ENCODE data around the gene PRRT3.
"Not testable (repeated sequence)": the region's sequence is repeated elsewhere in the genome, so short reads cannot be mapped to it uniquely, and the experiment has no call there.

Gene PRRT3

DNA sequence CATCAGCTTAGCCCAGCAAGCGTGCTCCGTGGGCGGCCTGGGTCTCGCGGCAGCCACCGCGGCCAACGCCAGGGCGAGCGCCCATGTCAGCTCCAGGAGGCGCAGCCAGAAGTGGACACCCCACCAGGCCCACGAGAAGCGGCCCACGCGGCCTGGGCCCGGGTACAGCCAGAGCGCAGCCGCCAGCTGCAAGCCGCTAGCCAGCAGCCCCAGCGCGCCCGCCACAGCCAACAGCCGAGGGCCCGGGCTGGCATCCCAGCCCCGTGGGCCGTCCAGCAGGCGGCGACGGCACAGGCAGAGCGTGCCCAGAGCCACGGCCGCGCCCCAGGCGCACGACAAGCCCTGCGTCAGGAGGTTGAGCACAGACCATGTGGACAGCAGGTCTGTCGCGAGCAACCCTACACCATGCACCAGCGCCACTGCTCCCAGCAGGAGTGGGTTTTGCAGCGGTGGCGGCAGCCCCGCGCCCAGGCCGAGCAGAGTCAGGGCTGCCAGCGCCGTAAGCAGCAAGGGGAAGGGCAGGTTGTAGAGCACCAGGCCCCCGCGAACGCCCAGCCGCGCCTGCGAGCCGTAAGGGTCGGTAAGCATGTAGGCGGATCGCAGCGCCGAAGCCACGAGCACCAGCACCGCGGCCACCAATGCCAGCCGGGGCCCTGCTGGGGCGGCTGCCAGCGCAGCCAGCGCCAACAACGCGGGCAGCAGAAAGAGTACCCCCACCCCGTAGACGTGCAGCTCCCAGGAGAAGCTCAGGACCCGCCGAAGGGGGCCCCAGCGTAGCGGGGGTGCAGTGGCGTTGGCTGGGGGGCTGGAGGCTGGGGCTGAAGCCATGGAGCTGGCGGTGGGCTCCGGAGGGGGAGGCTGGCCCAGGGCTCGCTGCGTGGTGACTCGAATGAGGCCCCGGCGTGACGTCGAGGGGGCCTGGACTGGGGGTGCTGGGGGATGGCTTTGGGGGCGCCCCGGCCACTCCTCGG, 4.9 kb downstream of the PRRT3 start:
- no peak for DNase-seq

DNA sequence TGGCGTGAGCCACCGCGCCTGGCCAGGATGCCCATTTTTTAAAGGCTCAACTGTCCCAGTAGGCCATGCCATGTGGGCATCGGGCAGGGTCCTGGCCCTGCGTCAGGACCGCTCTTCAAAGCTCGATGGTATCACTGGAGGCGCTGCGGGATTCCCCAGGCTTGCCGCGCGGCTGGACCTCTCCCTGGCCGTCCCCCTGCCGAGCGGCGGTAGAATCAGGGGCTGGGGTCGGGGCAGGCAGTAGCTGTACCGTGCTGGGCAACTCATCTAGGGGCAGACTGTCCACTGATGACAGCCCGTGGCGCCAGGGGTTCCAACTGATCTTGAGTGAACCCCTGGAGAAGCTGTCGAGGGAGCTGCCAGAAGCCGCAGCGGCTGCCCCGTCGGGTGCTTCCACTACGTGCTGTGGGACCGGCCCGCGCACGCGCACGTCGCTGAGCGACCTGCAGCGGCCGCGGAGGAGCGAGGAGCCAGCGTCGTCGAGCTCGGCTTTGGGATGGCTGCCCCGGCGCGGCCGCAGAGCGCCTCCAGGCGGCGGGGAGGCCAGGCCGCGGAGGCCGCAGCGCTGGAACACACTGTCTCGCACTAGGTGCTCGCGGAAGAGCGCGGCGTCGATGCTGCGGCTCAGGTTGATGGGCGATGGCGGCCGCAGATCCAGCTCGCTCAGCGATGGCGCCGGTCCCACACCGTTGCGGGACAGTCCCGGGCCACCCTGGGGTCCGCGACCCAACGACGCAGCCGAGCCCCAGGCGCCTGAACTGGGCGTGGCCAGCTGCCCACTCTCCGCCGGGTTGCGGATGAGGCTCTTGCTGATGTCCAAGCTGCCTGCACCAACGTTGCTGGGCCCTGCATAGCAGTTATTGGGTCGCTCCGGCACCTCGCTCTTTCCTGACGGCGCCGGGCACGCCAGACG, 5.8 kb downstream of the PRRT3 start:
- peak; percentile 81 for DNase-seq

- no peak for DNase-seq
Measured at GRCh38 chr3:9945358-9945757, 6.8 kb downstream of the PRRT3 start.

DNA sequence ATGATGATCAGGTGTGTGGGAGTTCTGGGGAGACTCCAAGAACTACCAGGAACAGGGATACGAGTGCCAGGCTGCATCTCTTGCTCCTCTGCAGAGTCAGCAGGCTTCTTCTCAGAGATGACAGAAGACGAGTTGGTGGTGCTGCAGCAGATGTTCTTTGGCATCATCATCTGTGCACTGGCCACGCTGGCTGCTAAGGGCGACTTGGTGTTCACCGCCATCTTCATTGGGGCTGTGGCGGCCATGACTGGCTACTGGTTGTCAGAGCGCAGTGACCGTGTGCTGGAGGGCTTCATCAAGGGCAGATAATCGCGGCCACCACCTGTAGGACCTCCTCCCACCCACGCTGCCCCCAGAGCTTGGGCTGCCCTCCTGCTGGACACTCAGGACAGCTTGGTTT, 7.9 kb downstream of the PRRT3 start:
- no peak for DNase-seq

- no peak for DNase-seq
Measured at GRCh38 chr3:9942934-9943690, 9.1 kb downstream of the PRRT3 start.

DNA sequence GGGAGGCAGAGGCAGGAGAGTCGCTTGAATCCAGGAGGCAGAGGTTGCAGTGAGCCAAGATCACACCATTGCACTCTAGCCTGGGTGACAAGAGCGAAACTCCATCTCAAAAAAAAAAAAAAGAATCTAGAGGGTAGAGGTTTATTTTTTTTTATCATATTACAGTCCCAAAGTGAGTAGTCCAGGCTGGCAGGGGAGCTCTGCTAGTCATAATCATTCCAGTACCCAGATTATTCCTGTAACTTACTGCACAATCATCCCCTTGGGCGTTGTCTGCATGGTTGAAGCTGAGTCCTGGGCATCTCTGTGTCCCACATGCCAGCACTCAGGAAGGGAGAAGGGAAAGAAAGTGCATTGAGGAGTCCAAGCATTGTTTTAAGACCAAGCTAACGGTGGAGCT, 10.0 kb downstream of the PRRT3 start:
- DNase-seq = no peak

DNA sequence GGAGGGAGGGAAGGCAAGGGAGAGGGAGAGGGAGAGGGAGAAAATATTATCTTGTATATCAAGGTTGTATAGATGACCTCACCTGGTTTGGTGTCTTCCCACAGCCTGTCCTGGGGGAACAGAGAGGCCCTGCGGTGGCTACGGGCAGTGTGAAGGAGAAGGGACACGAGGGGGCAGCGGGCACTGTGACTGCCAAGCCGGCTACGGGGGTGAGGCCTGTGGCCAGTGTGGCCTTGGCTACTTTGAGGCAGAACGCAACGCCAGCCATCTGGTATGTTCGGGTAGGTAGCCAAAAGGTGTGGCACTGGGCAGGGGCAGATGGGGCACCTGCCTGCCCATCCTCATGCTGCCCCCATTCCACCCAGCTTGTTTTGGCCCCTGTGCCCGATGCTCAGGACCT, 11.5 kb downstream of the PRRT3 start:
- no peak for DNase-seq

DNA sequence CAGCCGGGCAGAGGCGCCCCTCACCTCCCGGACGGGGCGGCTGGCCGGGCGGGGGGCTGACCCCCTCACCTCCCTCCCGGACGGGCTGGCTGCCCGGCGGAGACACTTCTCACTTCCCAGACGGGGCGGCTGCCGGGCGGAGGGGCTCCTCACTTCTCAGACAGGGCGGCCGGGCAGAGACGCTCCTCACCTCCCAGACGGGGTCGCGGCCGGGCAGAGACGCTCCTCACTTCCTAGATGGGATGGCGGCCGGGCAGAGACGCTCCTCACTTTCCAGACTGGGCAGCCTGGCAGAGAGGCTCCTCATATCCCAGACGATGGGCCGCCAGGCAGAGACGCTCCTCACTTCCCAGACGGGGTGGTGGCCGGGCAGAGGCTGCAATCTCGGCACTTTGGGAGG, 12.3 kb downstream of the PRRT3 start:
- not testable (repeated sequence) for DNase-seq

GRCh38 chr3:9938966-9939365, 13.2 kb downstream of the PRRT3 start:
- no peak for DNase-seq

DNA sequence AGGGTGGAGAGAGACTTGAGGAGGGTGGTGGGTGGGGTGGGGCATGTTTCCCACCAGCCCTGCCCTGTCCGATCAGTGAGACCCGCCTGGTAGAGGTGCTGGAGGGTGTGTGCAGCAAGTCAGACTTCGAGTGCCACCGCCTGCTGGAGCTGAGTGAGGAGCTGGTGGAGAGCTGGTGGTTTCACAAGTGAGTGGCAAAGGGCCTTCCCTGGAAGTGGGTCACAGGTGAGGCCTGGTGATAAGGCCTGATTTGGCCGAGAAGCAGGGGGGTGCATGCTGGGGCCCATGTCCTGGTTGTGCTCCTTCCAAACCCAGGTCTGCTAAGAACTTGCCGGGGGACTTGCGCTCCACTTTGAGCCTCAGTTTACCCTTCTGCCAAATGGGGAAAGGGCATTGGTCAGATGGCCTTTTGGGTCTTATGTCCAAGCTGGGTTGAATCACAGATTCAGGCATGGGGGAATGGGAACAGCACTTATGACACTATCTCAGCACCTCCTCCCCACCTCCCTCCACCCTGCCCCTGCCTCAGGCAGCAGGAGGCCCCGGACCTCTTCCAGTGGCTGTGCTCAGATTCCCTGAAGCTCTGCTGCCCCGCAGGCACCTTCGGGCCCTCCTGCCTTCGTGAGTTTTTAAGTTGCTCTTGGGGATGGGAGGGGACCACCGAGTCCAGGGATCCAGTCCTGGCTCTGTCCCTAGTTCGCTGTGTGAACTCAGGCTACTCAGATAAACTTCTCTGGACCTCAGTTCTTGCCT, 14.5 kb downstream of the PRRT3 start:
- DNase-seq = no peak

- DNase-seq = no peak
Measured at GRCh38 chr3:9935966-9936510, 16.2 kb downstream of the PRRT3 start.

- no peak for DNase-seq
Measured at GRCh38 chr3:9934993-9935392, 17.2 kb downstream of the PRRT3 start.

- peak; percentile 35 for DNase-seq
Measured at GRCh38 chr3:9934235-9934621, 18.0 kb downstream of the PRRT3 start.

GRCh38 chr3:9933561-9934234, 18.5 kb downstream of the PRRT3 start, which contains the start of gene CRELD1:
CRELD1 (plus strand) TSS chr3:9933834; CDS start chr3:9934439, 605 bp downstream.
- DNase-seq = peak; percentile 97

- DNase-seq = peak; percentile 92
Measured at GRCh38 chr3:9932843-9933560, 19.2 kb downstream of the PRRT3 start.

GRCh38 chr3:9932535-9932842, 19.7 kb downstream of the PRRT3 start:
- DNase-seq = no peak

GRCh38 chr3:9930804-9931418, 21.3 kb downstream of the PRRT3 start:
- DNase-seq = no peak

DNA sequence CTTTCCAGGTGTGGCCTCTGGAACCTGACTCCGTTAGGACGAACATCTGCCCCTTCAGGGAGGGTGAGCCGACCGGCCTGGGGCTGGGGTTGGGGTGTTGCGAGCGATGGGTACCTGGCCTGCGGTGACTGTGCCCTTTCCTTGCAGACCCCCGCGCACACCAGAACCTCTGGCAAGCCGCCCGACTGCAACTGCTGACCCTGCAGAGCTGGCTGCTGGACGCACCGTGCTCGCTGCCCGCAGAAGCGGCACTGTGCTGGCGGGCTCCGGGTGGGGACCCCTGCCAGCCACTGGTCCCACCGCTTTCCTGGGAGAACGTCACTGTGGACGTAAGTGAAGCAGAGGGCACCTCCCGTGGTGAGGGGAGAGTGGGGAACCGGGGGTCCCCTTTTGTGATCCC, 24.1 kb downstream of the PRRT3 start:
- DNase-seq = no peak

- no peak for DNase-seq
Measured at GRCh38 chr3:9918261-9919038, 33.8 kb downstream of the PRRT3 start.

Data from stimulated activated CD4-positive, alpha-beta T cell treated with anti-CD3 and anti-CD28 coated beads, Interleukin-4, amount 100 ng/mL, for 24 hours (primary cell).